Stimulated activated CD8-positive, alpha-beta memory T cell treated with anti-CD3 and anti-CD28 coated beads, Interleukin-15, amount 100 ng/mL, for 1 hour (primary cell): ENCODE data around the gene KLLN.
"Not testable (repeated sequence)": the region's sequence is repeated elsewhere in the genome, so short reads cannot be mapped to it uniquely, and the experiment has no call there.

Experiments used
- DNase-seq: peaks from one replicate; pipeline ENCODE4 v3.0.0-alpha.2; 2020; ENCODE audit warnings: low read depth

The KLLN gene

GRCh38 chr10:87842776-87843497 lies 20.4 kb downstream of the KLLN start:
- DNase-seq: no peak

- DNase-seq: no peak
These were observed 21.1 kb downstream of the KLLN start for GRCh38 chr10:87842220-87842641.

GRCh38 chr10:87841186-87841585 lies 22.1 kb downstream of the KLLN start:
- no peak for DNase-seq

- DNase-seq: no peak
These were observed 24.7 kb downstream of the KLLN start for GRCh38 chr10:87838650-87839049.

GRCh38 chr10:87837445-87837844 lies 25.9 kb downstream of the KLLN start:
- DNase-seq: no peak

- no peak for DNase-seq
These were observed 27.2 kb downstream of the KLLN start for GRCh38 chr10:87836098-87836497.

- DNase-seq: no peak
These were observed 33.2 kb downstream of the KLLN start for GRCh38 chr10:87829986-87830729.

GRCh38 chr10:87829051-87829450 lies 34.3 kb downstream of the KLLN start:
- DNase-seq: not testable (repeated sequence)

GRCh38 chr10:87827681-87828080 lies 35.7 kb downstream of the KLLN start:
- no peak for DNase-seq

- DNase-seq: no peak
These were observed 36.7 kb downstream of the KLLN start for GRCh38 chr10:87826653-87827052.

GRCh38 chr10:87819289-87819585 lies 44.1 kb downstream of the KLLN start:
- DNase-seq: no peak

- peak; percentile 44 for DNase-seq
These were observed 44.6 kb downstream of the KLLN start for GRCh38 chr10:87818505-87819288.

- peak; percentile 71 for DNase-seq
These were observed 45.5 kb downstream of the KLLN start, which contains the start of gene ATAD1 for GRCh38 chr10:87817609-87818504. TSS of gene ATAD1 (minus strand) at chr10:87818226. CDS start at chr10:87814599, 3,627 bp downstream.

GRCh38 chr10:87816898-87817608 lies 46.3 kb downstream of the KLLN start:
- DNase-seq: no peak

- DNase-seq: no peak
These were observed 47.0 kb downstream of the KLLN start for GRCh38 chr10:87816163-87816897.
